ENCODE data around the gene BABAM1. TPM values are rescaled to one million over a fixed set of nuclear protein-coding genes. Genes with fewer than 3 reads are reported as not detected.
A peak's percentile ranks its signal among the peaks of the same experiment; 100 is the strongest.

BABAM1 gene
- total and polyA plus RNA-seq, 9 of the 15 experiments (the other 6 are each of a cell fraction or from before 2014, with no cell fraction given) = 14.7 to 160 (median 113) TPM

DNA sequence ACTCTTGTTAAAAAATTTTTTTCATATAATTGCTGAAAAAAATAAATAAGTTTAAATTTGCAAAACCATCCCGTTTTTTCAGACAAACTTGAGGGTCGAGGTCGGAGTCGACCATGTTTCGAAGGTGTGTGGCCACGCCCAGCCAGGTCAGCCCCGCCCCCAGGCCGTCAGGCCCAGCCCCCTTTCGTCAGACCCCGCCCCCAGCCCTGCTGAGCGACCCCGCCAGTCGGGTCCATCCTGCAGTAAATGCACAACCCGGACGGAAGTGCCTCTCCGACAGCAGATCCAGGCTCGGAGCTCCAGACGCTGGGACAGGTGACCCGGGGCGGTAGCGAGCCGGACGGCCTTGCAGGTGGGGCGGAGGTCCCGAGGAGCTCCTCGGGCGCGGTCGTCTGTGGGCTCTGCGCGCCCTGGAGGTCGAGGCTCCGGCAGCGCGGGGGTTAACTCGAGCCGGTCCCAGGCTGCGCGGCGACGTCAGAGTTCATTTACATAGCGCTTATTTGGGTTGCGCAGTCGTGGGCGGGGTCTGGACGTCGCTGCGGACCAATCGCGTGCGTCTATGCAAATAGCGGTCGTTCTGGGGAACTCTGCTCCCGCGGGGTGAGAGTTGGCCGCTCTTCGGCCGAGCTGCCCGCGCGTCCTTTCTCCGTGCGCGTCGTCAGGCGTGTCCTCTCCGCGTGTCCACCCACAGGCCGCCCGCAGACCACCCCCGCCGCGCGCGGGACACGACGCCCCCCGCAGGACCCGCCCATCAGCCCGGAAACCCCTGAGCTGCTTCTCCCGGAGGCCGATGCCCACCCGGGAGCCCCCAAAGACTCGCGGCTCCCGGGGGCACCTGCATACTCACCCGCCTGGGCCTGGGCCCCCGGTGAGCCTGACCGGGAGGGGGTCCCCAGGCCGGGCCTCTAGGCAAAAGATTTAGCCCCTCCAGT is 41.0 kb upstream of the BABAM1 start, which contains the start of gene OCEL1 (continued):
- TF ChIP-seq, protein P1, sequence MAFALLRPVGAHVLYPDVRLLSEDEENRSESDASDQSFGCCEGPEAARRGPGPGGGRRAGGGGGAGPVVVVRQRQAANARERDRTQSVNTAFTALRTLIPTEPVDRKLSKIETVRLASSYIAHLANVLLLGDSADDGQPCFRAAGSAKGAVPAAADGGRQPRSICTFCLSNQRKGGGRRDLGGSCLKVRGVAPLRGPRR (CRISPR knock-in tag; IDR thresholded peaks at IDR 0.05) = no peak
- TF ChIP-seq, protein P2, sequence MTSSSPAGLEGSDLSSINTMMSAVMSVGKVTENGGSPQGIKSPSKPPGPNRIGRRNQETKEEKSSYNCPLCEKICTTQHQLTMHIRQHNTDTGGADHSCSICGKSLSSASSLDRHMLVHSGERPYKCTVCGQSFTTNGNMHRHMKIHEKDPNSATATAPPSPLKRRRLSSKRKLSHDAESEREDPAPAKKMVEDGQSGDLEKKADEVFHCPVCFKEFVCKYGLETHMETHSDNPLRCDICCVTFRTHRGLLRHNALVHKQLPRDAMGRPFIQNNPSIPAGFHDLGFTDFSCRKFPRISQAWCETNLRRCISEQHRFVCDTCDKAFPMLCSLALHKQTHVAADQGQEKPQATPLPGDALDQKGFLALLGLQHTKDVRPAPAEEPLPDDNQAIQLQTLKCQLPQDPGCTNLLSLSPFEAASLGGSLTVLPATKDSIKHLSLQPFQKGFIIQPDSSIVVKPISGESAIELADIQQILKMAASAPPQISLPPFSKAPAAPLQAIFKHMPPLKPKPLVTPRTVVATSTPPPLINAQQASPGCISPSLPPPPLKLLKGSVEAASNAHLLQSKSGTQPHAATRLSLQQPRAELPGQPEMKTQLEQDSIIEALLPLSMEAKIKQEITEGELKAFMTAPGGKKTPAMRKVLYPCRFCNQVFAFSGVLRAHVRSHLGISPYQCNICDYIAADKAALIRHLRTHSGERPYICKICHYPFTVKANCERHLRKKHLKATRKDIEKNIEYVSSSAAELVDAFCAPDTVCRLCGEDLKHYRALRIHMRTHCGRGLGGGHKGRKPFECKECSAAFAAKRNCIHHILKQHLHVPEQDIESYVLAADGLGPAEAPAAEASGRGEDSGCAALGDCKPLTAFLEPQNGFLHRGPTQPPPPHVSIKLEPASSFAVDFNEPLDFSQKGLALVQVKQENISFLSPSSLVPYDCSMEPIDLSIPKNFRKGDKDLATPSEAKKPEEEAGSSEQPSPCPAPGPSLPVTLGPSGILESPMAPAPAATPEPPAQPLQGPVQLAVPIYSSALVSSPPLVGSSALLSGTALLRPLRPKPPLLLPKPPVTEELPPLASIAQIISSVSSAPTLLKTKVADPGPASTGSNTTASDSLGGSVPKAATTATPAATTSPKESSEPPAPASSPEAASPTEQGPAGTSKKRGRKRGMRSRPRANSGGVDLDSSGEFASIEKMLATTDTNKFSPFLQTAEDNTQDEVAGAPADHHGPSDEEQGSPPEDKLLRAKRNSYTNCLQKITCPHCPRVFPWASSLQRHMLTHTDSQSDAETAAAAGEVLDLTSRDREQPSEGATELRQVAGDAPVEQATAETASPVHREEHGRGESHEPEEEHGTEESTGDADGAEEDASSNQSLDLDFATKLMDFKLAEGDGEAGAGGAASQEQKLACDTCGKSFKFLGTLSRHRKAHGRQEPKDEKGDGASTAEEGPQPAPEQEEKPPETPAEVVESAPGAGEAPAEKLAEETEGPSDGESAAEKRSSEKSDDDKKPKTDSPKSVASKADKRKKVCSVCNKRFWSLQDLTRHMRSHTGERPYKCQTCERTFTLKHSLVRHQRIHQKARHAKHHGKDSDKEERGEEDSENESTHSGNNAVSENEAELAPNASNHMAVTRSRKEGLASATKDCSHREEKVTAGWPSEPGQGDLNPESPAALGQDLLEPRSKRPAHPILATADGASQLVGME (CRISPR knock-in tag; IDR thresholded peaks at IDR 0.05) = no peak
- TF ChIP-seq CBX1 (IDR thresholded peaks at IDR 0.05; ENCODE audit: low read depth) (0 out of 2 replicates have a peak, but pooled peaks have one; percentile 9), ZNF311 (CRISPR knock-in tag; IDR thresholded peaks at IDR 0.05) (no peak), CCNT2 (IDR thresholded peaks at IDR 0.05; ENCODE audit: borderline replicate concordance, extremely low read depth, insufficient read length, low read depth, low read length) (peak; percentile 87), RBM25 (IDR thresholded peaks at IDR 0.05; ENCODE audit: low read depth, low read length, severe bottlenecking) (peak; percentile 41), GATAD2B (IDR thresholded peaks at IDR 0.05; ENCODE audit: borderline replicate concordance) (peak; percentile 93; the same call in 1 of the 2 replicates), TAL1 (IDR thresholded peaks at IDR 0.05) (no peak), SAFB (IDR thresholded peaks at IDR 0.05; ENCODE audit: borderline replicate concordance, low read depth, low read length) (peak; percentile 75), RAD51 (IDR thresholded peaks at IDR 0.05; ENCODE audit: borderline replicate concordance, low read depth) (no peak), ZNF699 (CRISPR knock-in tag; IDR thresholded peaks at IDR 0.05; ENCODE audit: insufficient replicate concordance) (no peak), CCAR2 (IDR thresholded peaks at IDR 0.05; ENCODE audit: low read depth, low read length) (no peak), GTF2A2 (tag; IDR thresholded peaks at IDR 0.05) (no peak), JUND (IDR thresholded peaks at IDR 0.05; ENCODE audit: borderline replicate concordance, low read depth, low read length) (0 out of 2 replicates have a peak, but pooled peaks have one; percentile 2), JUND (tag; IDR thresholded peaks at IDR 0.05; ENCODE audit: borderline replicate concordance, low read depth, low read length) (no peak), PTBP1 (IDR thresholded peaks at IDR 0.05; ENCODE audit: low read depth, low read length) (no peak)
- TF ChIP-seq, protein P3, sequence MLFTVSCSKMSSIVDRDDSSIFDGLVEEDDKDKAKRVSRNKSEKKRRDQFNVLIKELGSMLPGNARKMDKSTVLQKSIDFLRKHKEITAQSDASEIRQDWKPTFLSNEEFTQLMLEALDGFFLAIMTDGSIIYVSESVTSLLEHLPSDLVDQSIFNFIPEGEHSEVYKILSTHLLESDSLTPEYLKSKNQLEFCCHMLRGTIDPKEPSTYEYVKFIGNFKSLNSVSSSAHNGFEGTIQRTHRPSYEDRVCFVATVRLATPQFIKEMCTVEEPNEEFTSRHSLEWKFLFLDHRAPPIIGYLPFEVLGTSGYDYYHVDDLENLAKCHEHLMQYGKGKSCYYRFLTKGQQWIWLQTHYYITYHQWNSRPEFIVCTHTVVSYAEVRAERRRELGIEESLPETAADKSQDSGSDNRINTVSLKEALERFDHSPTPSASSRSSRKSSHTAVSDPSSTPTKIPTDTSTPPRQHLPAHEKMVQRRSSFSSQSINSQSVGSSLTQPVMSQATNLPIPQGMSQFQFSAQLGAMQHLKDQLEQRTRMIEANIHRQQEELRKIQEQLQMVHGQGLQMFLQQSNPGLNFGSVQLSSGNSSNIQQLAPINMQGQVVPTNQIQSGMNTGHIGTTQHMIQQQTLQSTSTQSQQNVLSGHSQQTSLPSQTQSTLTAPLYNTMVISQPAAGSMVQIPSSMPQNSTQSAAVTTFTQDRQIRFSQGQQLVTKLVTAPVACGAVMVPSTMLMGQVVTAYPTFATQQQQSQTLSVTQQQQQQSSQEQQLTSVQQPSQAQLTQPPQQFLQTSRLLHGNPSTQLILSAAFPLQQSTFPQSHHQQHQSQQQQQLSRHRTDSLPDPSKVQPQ (CRISPR knock-in tag; IDR thresholded peaks at IDR 0.05; ENCODE audit: borderline replicate concordance) = no peak
- TF ChIP-seq, protein P4, sequence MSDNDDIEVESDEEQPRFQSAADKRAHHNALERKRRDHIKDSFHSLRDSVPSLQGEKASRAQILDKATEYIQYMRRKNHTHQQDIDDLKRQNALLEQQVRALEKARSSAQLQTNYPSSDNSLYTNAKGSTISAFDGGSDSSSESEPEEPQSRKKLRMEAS (CRISPR knock-in tag; IDR thresholded peaks at IDR 0.05) = no peak; the same call in 1 of the 2 replicates

All from K562 (cell line).